Fibroblast of mammary gland (primary cell): Measurements from ENCODE around the gene ARHGAP10.

Experiments used
- DNase-seq: peaks from one replicate; pipeline ENCODE4 v3.0.0-alpha.2; 2010; ENCODE audit warnings: low read depth
- H3K4me3 ChIP-seq: 2 replicates; pipeline ENCODE4 v1.5.1; 2011; ENCODE audit warnings: low read depth, mild to moderate bottlenecking, low read length, moderate library complexity; ENCODE audit not compliant: control insufficient read depth
- CTCF ChIP-seq: conservative IDR thresholded peaks from 2 replicates; pipeline ENCODE4 v1.5.1; 2011; ENCODE audit warnings: low read depth, low read length, inconsistent platforms; ENCODE audit not compliant: control insufficient read depth, insufficient read depth

Gene ARHGAP10

DNA sequence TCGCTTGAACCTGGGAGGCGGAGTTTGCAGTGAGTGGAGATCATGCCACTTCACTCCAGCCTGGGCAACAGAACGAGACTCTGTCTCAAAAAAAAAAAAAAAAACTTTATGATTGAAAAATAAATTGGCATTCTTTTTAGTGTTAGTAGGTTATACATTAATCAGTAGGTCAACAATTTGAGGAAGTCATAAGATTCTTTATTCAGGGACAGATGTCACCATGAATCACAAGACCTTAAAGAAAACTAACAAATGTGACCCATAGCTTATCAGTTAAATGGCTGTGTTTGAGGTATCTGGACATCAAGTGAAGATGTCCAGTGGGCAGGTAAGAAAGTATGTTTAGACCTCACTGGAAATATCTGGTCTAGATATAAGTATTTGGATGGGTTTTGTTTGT, 38.7 kb upstream of the ARHGAP10 start:
- no peak for TF ChIP-seq CTCF
- no peak for DNase-seq
- H3K4me3 ChIP-seq: no peak overlapping the region

DNA sequence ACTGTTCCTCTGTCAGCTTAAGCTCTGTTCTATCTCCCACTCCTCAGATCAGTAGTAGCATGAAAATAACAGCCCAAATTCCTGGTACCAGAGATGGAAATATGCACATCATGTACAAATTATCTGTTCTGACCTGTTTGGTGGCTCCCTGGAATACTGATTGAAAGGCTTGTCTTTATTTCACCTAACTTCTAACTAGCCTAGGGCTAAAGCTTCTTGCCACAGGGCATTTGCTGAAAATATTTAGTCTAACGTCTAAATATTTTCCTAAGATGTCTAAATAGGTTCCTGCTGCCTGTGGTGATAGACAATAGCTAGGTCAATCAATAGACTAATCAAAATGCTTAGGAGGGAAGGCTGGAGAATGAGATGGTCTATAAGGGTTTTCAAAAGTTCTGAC, 35.0 kb upstream of the ARHGAP10 start:
- no peak for TF ChIP-seq CTCF
- DNase-seq: no peak
- no peak overlapping the region for H3K4me3 ChIP-seq

DNA sequence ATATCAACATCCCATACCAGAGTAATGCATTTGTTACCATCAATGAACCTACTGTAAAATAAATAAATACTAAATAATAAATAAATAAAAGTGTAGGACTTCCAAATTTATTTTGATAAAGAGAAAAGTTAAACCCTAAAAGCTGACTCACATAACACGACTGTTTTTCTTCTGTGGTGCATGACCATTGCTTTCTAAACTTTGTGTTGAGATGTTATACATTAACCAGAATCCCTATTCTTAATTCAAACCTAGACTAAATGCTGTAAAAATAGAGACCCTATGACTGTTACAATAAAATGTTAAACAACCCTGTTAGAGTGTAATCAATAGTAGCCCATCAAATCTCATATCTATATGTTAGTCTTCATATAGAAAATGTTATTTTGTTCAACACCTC, 27.0 kb upstream of the ARHGAP10 start:
- H3K4me3 ChIP-seq: no peak overlapping the region
- TF ChIP-seq CTCF: no peak
- DNase-seq: no peak

- peak; percentile 86 for TF ChIP-seq CTCF
- DNase-seq: peak; percentile 63
- no peak overlapping the region for H3K4me3 ChIP-seq
Observed at GRCh38 chr4:147707892-147708672, 23.8 kb upstream of the ARHGAP10 start.

- peak; percentile 82 for DNase-seq
- TF ChIP-seq CTCF: no peak
- H3K4me3 ChIP-seq: no peak overlapping the region
Observed at GRCh38 chr4:147709999-147710398, 21.9 kb upstream of the ARHGAP10 start.

DNA sequence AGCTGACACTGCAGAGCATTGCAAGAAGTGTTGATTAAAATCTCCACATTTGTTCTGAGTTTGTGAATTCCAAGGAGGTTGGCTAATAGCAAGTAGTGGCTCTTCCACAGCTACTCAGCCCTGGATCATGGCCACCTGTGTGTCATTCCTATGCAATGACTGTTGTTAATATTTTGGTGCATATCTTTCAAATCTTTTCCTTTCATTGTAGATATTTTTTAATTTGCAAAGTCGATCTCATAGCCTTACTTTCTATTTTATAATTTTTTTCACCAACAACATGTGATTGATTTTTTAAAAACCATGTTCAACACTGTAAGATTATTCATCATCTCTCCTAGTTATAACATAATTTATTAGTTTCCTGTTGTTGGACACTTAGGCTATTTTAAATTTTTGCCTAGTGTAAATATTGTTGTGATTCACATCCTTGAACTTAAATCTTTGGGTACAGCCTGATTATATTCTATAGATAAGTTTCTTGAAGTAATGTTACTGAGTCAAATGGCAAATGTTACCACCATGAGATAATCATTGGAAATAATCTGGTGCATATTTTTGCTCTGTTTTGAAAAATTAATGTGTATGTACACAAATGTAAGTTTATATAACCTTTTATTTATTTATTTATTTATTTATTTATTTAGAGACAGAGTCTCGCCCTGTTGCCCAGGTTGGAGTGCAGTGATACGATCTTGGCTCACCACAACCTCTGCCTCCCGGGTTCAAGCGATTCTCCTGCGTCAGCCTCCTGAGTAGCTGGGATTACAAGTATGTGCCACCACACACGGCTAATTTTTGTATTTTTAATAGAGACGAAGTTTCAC, 17.1 kb upstream of the ARHGAP10 start:
- TF ChIP-seq CTCF: no peak
- DNase-seq: peak; percentile 83
- no peak overlapping the region for H3K4me3 ChIP-seq
